ENCODE results near the gene YJEFN3. TPM values are rescaled to one million over a fixed set of nuclear protein-coding genes. Genes with fewer than 3 reads are reported as not detected.

YJEFN3 gene
- total RNA-seq, 2 experiments from 2014 or later = 7.4 to 9.9 TPM

GRCh38 chr19:19549804-19550464 lies 21.2 kb downstream of the YJEFN3 start:
- ATAC-seq (no peak), DNase-seq (no peak)
- peaks cover 3% of the 10 kb centered on the region for H3K27me3 Mint-ChIP-seq
- H3K27ac Mint-ChIP-seq = no peak overlapping the region
- peaks cover 4% of the 10 kb centered on the region for H3K4me1 Mint-ChIP-seq
- no peak overlapping the region for H3K4me3 Mint-ChIP-seq
- CTCF ChIA-PET = interaction anchor here (1.4 to 11.6 kb wide), 2 partner anchors 13 to 18 kb away, joined by 3 to 119 read pairs; partner anchors contain the start of gene YJEFN3
- no peaks in the 10 kb centered on the region for H3K36me3 Mint-ChIP-seq
- H3K9me3 Mint-ChIP-seq (ENCODE audit: low read depth) = no peaks in the 10 kb centered on the region

- DNase-seq (no peak), ATAC-seq (no peak)
- peaks cover 4% of the 10 kb centered on the region for H3K4me1 Mint-ChIP-seq
- CTCF ChIA-PET = interaction anchor here (1.4 to 11.6 kb wide), 3 partner anchors 13 to 24 kb away, joined by 3 to 119 read pairs (median 3); partner anchors contain the start of gene YJEFN3
- no peak overlapping the region for H3K4me3 Mint-ChIP-seq
- no peaks in the 10 kb centered on the region for H3K9me3 Mint-ChIP-seq (ENCODE audit: low read depth)
- H3K27ac Mint-ChIP-seq = no peak overlapping the region
- H3K27me3 Mint-ChIP-seq = peaks cover 3% of the 10 kb centered on the region
- H3K36me3 Mint-ChIP-seq = no peaks in the 10 kb centered on the region
These were observed 21.8 kb downstream of the YJEFN3 start for GRCh38 chr19:19550485-19550929.

DNA sequence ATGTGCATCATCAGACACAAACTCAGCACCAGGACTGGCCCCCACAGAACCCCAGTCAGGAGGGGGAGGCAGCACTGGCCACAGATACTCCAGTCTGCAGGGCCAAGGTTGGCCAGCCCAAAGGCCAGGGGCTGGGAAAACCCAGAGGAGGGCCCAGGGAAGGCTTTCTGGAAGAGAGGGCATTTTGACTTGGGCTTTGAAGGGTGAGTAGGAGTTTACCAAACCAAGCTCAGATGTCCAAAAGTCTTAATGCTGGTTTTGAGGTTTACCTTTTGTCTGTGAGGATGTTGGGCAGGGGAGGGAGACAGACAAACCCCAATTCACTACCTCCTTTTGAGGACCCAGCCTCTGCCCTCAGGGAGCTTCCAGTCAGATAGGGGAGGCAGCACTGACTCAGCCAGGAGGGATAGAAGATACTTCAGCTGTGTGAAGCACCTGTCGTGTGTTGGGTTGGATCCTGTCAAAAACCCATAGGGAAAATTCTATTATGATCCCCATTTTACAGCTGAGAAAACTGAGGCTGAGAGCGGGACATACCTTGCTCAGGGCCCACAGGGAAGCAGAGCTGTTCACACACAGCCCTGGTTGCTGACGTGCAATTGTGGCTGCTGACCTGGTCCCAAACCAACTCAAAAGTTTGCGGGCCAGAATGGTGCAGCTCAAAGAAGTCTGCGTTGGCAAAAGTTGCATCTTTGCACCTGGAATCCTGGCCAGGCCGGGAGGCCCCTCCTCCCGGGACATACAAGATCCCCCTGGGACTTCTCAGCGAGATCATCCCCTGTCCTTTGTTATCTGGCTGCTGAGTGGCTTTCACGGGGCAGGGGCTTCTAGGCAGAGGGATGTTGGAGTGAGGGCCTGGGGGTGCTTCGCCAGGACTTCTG lies 22.5 kb downstream of the YJEFN3 start:
- CTCF ChIA-PET = interaction anchor here (0.6 to 11.6 kb wide), 10 partner anchors 10 to 87 kb away, joined by 3 to 119 read pairs (median 4); partner anchors contain the start of genes LPAR2, NDUFA13, TSSK6 and YJEFN3
- Mint-ChIP-seq H3K27ac (no peak overlapping the region), H3K36me3 (no peaks in the 10 kb centered on the region), H3K4me1 (peaks cover 4% of the 10 kb centered on the region), H3K4me3 (no peak overlapping the region), H3K27me3 (peaks cover 3% of the 10 kb centered on the region), H3K9me3 (ENCODE audit: low read depth) (no peaks in the 10 kb centered on the region)
- no peak for DNase-seq
- no peak for ATAC-seq

DNA sequence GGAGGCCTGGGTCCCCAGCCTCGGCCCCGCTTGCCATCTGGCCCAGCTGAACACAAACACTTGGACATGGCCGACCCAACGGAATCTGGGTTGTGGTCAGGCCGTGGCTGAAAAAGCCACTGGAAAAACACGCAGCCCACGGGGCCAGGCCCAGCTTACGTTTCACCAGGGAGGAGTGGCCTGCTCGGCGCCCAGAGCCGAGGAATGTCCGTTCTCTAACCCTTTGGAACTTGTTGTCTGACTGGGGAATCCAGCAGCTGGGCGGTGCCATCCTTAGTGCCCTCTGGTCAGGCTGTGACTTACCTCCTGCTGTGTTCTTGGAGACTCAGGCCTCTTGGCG lies 23.1 kb downstream of the YJEFN3 start:
- ATAC-seq (no peak), DNase-seq (no peak)
- CTCF ChIA-PET = interaction anchor here (0.6 to 11.6 kb wide), 12 partner anchors 8 to 87 kb away, joined by 3 to 119 read pairs (median 6); partner anchors contain the start of genes LPAR2, NDUFA13, PBX4 and TSSK6
- H3K36me3 Mint-ChIP-seq = no peaks in the 10 kb centered on the region
- no peak overlapping the region for H3K27ac Mint-ChIP-seq
- no peaks in the 10 kb centered on the region for H3K9me3 Mint-ChIP-seq (ENCODE audit: low read depth)
- H3K27me3 Mint-ChIP-seq = peaks cover 3% of the 10 kb centered on the region
- H3K4me3 Mint-ChIP-seq = no peak overlapping the region
- peaks cover 4% of the 10 kb centered on the region for H3K4me1 Mint-ChIP-seq

DNA sequence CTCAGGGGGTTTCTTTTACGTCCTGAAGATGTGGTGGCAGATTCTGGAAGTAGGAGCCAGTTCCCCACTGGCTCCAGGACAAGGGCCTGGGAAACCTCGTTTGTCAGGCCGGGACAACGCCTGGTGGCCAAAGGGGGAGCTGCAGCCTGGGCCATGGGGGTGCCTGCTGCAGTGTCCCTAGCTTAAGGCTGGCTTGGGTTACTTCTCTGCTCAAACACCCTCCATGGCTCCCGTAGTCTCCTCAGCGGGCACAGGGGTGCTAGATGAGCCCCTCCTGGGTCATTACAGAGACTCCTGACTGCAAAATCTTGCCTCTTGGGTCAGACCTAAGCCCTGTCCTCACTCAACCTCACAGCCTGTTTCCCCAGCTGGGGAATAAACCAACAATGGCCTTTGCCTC lies 24.1 kb downstream of the YJEFN3 start:
- H3K36me3 Mint-ChIP-seq = no peaks in the 10 kb centered on the region
- H3K9me3 Mint-ChIP-seq (ENCODE audit: low read depth) = no peaks in the 10 kb centered on the region
- H3K4me1 Mint-ChIP-seq = peaks cover 4% of the 10 kb centered on the region
- CTCF ChIA-PET = interaction anchor here (0.6 to 11.6 kb wide), 20 partner anchors 9 to 135 kb away, joined by 3 to 119 read pairs (median 4); partner anchors contain the start of genes GMIP, NDUFA13, PBX4 and TSSK6
- DNase-seq (no peak), ATAC-seq (no peak)
- H3K27ac Mint-ChIP-seq = no peak overlapping the region
- peaks cover 3% of the 10 kb centered on the region for H3K27me3 Mint-ChIP-seq
- H3K4me3 Mint-ChIP-seq = no peak overlapping the region

- H3K9me3 Mint-ChIP-seq (ENCODE audit: low read depth) = no peaks in the 10 kb centered on the region
- peaks cover 4% of the 10 kb centered on the region for H3K4me1 Mint-ChIP-seq
- DNase-seq (no peak), ATAC-seq (no peak)
- H3K4me3 Mint-ChIP-seq = no peak overlapping the region
- H3K27me3 Mint-ChIP-seq = peaks cover 3% of the 10 kb centered on the region
- no peaks in the 10 kb centered on the region for H3K36me3 Mint-ChIP-seq
- H3K27ac Mint-ChIP-seq = no peak overlapping the region
- CTCF ChIA-PET = interaction anchor here (0.6 to 11.6 kb wide), 30 partner anchors 8 to 136 kb away, joined by 3 to 119 read pairs (median 5); partner anchors contain the start of genes GMIP, NDUFA13, PBX4 and YJEFN3
These were observed 25.0 kb downstream of the YJEFN3 start for GRCh38 chr19:19553670-19554069.

DNA sequence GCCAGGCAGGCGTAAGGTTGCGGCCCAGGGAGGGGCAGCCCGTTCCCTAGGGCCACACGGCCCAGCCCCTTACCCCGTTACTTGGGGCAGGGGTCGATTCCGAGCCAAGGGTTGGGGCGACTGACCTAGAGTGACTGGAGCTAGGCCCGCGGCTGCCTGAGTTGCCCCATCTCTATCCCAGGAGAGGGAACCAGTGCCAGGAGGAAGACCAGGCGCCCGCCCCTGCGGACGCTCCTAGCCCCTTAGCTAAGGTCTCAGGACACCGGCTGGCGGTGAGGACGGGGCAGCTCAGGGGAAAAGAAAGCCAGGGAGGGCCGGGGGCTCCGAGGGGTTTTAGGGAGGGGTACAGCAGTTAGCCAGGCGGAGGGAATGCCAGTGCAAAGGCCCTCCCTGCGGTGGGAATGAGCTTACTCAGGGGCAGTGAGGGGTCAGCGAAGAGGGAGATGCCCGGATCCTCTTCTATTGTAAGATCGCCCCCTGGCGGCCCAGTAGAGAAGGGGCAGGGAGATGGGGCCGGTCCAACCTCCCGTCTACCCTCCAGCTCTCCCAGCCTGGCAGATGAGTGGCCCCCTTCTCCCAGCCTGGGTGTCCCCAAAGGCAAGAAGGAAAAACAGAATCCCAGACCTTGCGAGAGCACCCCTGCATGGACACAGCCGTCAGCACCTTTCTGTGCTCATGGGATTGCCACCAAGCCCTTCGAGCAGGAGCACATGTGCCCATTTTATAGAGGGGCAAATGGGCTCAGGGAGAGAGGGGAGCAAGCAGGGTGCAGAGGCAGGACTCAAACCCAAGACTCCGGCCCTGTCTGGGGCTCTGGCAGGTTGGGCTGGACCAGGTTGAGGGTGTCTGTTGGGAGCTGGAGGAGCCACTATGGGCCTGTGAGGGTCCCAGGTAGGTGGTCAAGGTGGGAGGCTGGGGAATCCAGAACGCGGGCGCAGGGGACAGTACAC lies 25.6 kb downstream of the YJEFN3 start:
- CTCF ChIA-PET = interaction anchor here (0.5 to 11.6 kb wide), 35 partner anchors 7 to 113 kb away, joined by 3 to 119 read pairs (median 5); partner anchors contain the start of genes GMIP, NDUFA13, PBX4 and YJEFN3
- Mint-ChIP-seq H3K27me3 (no peaks in the 10 kb centered on the region), H3K4me3 (no peak overlapping the region), H3K4me1 (peaks cover 4% of the 10 kb centered on the region), H3K36me3 (no peaks in the 10 kb centered on the region), H3K27ac (no peak overlapping the region), H3K9me3 (ENCODE audit: low read depth) (no peaks in the 10 kb centered on the region)
- peak; percentile 70 for DNase-seq
- peak; percentile 61 for ATAC-seq

DNA sequence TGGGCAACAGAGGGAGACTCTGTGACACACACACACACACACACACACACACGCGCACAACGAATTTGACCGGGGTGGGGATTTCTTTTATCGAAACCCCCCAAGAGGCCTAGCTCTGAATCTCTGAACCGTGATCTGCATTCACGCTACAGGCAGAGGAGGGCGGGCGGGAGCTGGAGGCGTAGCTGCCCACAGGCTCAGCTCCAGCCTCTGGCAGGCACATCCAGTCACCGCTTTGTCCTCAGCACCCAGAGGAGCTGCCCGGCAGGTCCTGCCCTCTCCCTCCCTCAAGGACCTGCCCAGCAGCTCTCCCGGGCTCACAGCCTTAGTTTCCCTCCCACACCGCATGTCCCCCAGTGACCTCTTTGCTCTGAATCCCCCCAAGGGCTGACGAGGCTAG lies 29.3 kb downstream of the YJEFN3 start:
- DNase-seq (no peak), ATAC-seq (no peak)
- no peak overlapping the region for H3K4me3 Mint-ChIP-seq
- peaks cover 5% of the 10 kb centered on the region for H3K36me3 Mint-ChIP-seq
- no peaks in the 10 kb centered on the region for H3K9me3 Mint-ChIP-seq (ENCODE audit: low read depth)
- CTCF ChIA-PET = interaction anchor here (0.8 to 1.3 kb wide), 5 partner anchors 10 to 82 kb away, joined by 3 to 8 read pairs (median 3); no protein-coding TSS in a partner anchor
- no peak overlapping the region for H3K27ac Mint-ChIP-seq
- H3K4me1 Mint-ChIP-seq = peaks cover 4% of the 10 kb centered on the region
- H3K27me3 Mint-ChIP-seq = no peaks in the 10 kb centered on the region

- no peak for DNase-seq
- Mint-ChIP-seq H3K27ac (no peak overlapping the region), H3K4me1 (peaks cover 3% of the 10 kb centered on the region), H3K9me3 (ENCODE audit: low read depth) (no peaks in the 10 kb centered on the region), H3K27me3 (no peaks in the 10 kb centered on the region), H3K36me3 (peaks cover 5% of the 10 kb centered on the region), H3K4me3 (no peak overlapping the region)
- CTCF ChIA-PET = interaction anchor here (0.8 to 1.3 kb wide), 5 partner anchors 9 to 81 kb away, joined by 3 to 8 read pairs (median 3); no protein-coding TSS in a partner anchor
- ATAC-seq = no peak
These were observed 29.9 kb downstream of the YJEFN3 start for GRCh38 chr19:19558636-19559035.

- peaks cover 13% of the 10 kb centered on the region for H3K36me3 Mint-ChIP-seq
- no peaks in the 10 kb centered on the region for H3K9me3 Mint-ChIP-seq (ENCODE audit: low read depth)
- CTCF ChIA-PET = interaction anchor here (0.8 to 1.6 kb wide), 2 partner anchors 18 to 28 kb away, joined by 3 to 8 read pairs; no protein-coding TSS in a partner anchor
- no peak overlapping the region for H3K27ac Mint-ChIP-seq
- no peaks in the 10 kb centered on the region for H3K4me1 Mint-ChIP-seq
- H3K4me3 Mint-ChIP-seq = no peak overlapping the region
- H3K27me3 Mint-ChIP-seq = no peaks in the 10 kb centered on the region
- ATAC-seq (no peak), DNase-seq (no peak)
These were observed 31.2 kb downstream of the YJEFN3 start for GRCh38 chr19:19559931-19560330.

DNA sequence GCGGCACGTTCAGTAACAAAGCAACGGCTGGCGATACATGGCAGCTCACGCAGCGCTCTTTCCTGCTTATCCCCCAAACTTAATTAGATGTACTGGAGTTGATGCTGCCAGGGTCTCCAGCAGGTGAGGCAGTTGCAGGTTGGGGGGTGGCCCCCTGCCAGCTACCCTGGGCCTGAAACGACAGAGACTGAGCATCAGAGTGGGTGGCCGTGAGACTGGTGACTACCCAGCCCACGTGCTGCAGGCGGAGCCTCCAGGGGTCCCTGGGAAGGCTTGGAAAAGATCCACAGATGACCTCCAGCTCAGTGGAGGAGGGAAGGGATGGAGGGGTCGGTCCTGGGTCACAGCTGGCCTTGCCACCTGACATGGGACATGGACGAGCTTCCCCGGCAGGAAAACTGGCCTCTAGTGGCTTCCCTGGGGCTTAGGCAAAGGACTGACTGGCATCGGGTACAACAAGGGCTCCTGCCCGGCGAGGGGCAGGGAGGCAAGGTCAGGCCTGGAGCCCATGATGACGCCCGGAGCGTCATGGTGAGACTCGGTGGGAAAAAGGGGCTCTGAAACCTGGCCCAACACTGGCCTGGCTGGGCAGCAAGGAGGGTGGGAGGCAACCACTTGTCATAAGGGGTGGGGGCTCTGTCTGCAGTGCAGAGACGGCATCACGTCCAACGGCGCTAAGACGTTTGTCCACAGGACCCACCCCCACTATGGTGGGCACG lies 33.4 kb downstream of the YJEFN3 start:
- H3K36me3 Mint-ChIP-seq = peaks cover 27% of the 10 kb centered on the region
- no peaks in the 10 kb centered on the region for H3K9me3 Mint-ChIP-seq (ENCODE audit: low read depth)

More for the DNA sequence above, 33.4 kb downstream of the YJEFN3 start:
- H3K4me3 Mint-ChIP-seq = no peak overlapping the region
- ATAC-seq (no peak), DNase-seq (no peak)
- CTCF ChIA-PET = interaction anchor here (1.0 to 1.6 kb wide), 2 partner anchors 9 to 23 kb away, joined by 3 to 6 read pairs; no protein-coding TSS in a partner anchor
- H3K27me3 Mint-ChIP-seq = no peaks in the 10 kb centered on the region
- H3K4me1 Mint-ChIP-seq = no peaks in the 10 kb centered on the region
- H3K27ac Mint-ChIP-seq = no peak overlapping the region
